ENCODE results near the gene CCDC30.

- TF ChIP-seq SUZ12 (IDR thresholded peaks at IDR 0.05; ENCODE audit: extremely low read depth, insufficient read depth, insufficient read length) (no peak), YY1 (IDR thresholded peaks at IDR 0.05; ENCODE audit: insufficient read depth, insufficient read length) (no peak), ZNF274 (IDR thresholded peaks at IDR 0.05; ENCODE audit: low read depth, low read length) (no peak)
Observed at GRCh38 chr1:42417166-42417565, 45.9 kb upstream of the CCDC30 start.

All from NT2/D1 (cell line).